ENCODE measurements around the gene TLCD4.

TLCD4 gene

GRCh38 chr1:95072117-95072516 lies 45.0 kb upstream of the TLCD4 start:
- TF ChIP-seq CTCF (IDR thresholded peaks at IDR 0.05; ENCODE audit: low read depth, low read length) (no peak), POLR2A (IDR thresholded peaks at IDR 0.05; ENCODE audit: extremely low read depth, insufficient read length) (no peak), MAX (IDR thresholded peaks at IDR 0.05; ENCODE audit: low read depth, low read length) (no peak), MYC (IDR thresholded peaks at IDR 0.05; ENCODE audit: low read depth, low read length) (no peak)
- peak overlapping the region; percentile 93 for H3K4me3 ChIP-seq (ENCODE audit: low read depth, low read length)
- DNase-seq (ENCODE audit: low read depth) = no peak

GRCh38 chr1:95072532-95073419 lies 44.4 kb upstream of the TLCD4 start, which contains the start of gene ALG14:
TSS of gene ALG14 (minus strand) at chr1:95072951. CDS start at chr1:95072898, 53 bp downstream.
- H3K4me3 ChIP-seq (ENCODE audit: low read depth, low read length) = peak within 1 kb of the TSS; percentile 93
- peak; percentile 59 for TF ChIP-seq MAX (IDR thresholded peaks at IDR 0.05; ENCODE audit: low read depth, low read length)
- peak; percentile 37 for TF ChIP-seq POLR2A (IDR thresholded peaks at IDR 0.05; ENCODE audit: extremely low read depth, insufficient read length)
- no peak for TF ChIP-seq CTCF (IDR thresholded peaks at IDR 0.05; ENCODE audit: low read depth, low read length)
- peak; percentile 93 for DNase-seq (ENCODE audit: low read depth)

- peak; percentile 4 for DNase-seq (ENCODE audit: low read depth)
- TF ChIP-seq MYC (IDR thresholded peaks at IDR 0.05; ENCODE audit: low read depth, low read length) (no peak), POLR2A (IDR thresholded peaks at IDR 0.05; ENCODE audit: extremely low read depth, insufficient read length) (no peak), MAX (IDR thresholded peaks at IDR 0.05; ENCODE audit: low read depth, low read length) (no peak), CTCF (IDR thresholded peaks at IDR 0.05; ENCODE audit: low read depth, low read length) (no peak)
- peak overlapping the region; percentile 93 for H3K4me3 ChIP-seq (ENCODE audit: low read depth, low read length)
Observed at GRCh38 chr1:95073446-95073845, 43.7 kb upstream of the TLCD4 start.

GRCh38 chr1:95076034-95076433 lies 41.1 kb upstream of the TLCD4 start:
- no peak for DNase-seq (ENCODE audit: low read depth)
- TF ChIP-seq CTCF (IDR thresholded peaks at IDR 0.05; ENCODE audit: low read depth, low read length) (no peak), MAX (IDR thresholded peaks at IDR 0.05; ENCODE audit: low read depth, low read length) (no peak), POLR2A (IDR thresholded peaks at IDR 0.05; ENCODE audit: extremely low read depth, insufficient read length) (no peak), MYC (IDR thresholded peaks at IDR 0.05; ENCODE audit: low read depth, low read length) (no peak)
- H3K4me3 ChIP-seq (ENCODE audit: low read depth, low read length) = no peak overlapping the region

GRCh38 chr1:95080446-95080845 lies 36.7 kb upstream of the TLCD4 start:
- DNase-seq (ENCODE audit: low read depth) = no peak
- TF ChIP-seq MYC (IDR thresholded peaks at IDR 0.05; ENCODE audit: low read depth, low read length) (no peak), MAX (IDR thresholded peaks at IDR 0.05; ENCODE audit: low read depth, low read length) (no peak), POLR2A (IDR thresholded peaks at IDR 0.05; ENCODE audit: extremely low read depth, insufficient read length) (no peak), CTCF (IDR thresholded peaks at IDR 0.05; ENCODE audit: low read depth, low read length) (no peak)
- no peak overlapping the region for H3K4me3 ChIP-seq (ENCODE audit: low read depth, low read length)

All from NB4 (cell line).